SH-SY5Y (cell line): ENCODE measurements around the gene MECP2.

ENCODE experiments used
- GATA2 ChIP-seq: IDR thresholded peaks from 2 replicates; pipeline ENCODE4 v1.6.1; 2011; ENCODE audit warnings: mild to moderate bottlenecking, low read depth, low read length
- GATA3 ChIP-seq: IDR thresholded peaks from 2 replicates; pipeline ENCODE4 v1.6.1; 2011; ENCODE audit warnings: low read depth, mild to moderate bottlenecking, low read length, moderate library complexity

DNA sequence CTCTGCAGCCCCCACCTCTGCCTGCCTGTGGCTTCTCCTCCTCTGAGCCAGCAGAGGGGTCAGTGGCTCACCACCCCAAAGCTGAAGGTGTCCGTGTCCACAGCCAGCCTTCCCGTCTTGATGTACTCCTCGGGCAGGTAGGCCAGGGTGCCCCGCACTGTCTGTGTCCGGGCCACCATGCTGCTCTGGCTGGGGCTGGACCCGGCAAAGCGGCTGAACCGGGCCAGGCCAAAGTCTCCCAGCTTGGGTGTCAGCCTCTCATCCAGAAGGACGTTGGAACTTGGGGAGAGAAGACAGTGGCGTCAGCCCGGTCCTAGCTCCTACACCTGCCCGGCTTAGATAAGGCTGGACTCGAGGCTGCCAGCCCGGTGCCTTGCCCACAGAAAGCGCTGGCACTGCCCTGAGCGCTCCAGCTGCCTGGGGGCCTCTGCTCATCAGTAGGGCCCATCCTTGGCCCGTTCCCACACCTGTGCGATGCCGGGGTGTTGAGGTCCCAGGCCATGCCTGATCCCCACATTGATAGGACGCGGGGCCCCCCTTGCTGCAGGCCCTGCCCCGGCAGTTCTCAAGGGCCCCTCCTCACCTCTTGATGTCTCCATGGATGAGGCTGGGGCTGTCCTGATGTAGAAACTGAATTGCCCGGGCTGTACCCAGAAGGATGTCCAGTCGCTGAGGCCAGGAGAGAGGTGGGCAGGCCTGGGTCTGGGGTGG is 81.0 kb downstream of the MECP2 start:
- no peak for TF ChIP-seq GATA2
- no peak for TF ChIP-seq GATA3
